Activated naive CD8-positive, alpha-beta T cell (primary cell): Measurements from ENCODE around the gene NRL.

Experiments
- H3K27ac Mint-ChIP-seq: one replicate; pipeline ENCODE4 v1.8.0; 2021; ENCODE audit warnings: mixed read lengths
- H3K27me3 Mint-ChIP-seq: one replicate; pipeline ENCODE4 v1.8.0; 2021; ENCODE audit warnings: mixed read lengths
- H3K36me3 Mint-ChIP-seq: one replicate; pipeline ENCODE4 v1.8.0; 2021; ENCODE audit warnings: mixed read lengths
- H3K4me1 Mint-ChIP-seq: one replicate; pipeline ENCODE4 v1.8.0; 2021; ENCODE audit warnings: low read depth, mixed read lengths
- H3K4me3 Mint-ChIP-seq: one replicate; pipeline ENCODE4 v1.8.0; 2021; ENCODE audit warnings: mild to moderate bottlenecking, mixed read lengths
- H3K9me3 Mint-ChIP-seq: one replicate; pipeline ENCODE4 v1.8.0; 2021; ENCODE audit warnings: low read depth, mixed read lengths

The NRL gene

DNA sequence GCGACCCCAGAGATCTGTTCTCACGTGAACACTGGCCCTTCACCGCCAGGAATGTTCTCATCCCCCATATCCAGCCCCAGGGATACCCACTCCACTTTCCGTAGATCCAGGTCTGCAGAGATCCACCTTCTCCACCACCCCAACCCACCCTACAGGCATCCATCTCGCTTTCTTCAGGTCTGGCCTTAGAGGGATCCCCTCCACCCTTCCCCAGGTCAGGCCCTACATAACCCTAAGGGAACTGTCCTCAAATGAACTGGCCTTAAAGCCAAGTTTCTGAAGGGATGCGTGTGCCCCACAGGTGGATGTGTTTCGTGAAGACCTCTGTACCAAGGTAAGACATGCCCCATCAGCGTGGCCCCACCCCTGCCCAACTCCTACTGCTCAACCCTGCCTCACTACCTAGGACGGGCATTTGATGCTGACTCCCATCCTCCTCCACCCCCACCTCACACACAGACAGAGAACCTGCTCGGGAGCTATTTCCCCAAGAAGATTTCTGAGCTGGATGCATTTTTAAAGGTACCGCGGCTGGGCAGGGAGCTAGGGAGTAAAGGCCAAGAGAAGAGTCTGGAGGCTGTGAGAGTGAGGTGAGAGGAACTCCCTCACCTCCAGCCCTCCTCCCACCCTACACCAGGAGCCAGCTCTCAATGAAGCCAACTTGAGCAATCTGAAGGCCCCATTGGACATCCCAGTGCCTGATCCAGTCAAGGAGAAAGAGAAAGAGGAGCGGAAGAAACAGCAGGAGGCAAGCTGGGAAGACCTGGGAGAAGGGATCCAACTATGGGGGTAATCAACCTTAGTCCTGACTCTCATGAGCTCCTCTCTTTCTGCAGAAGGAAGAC, 22.2 kb upstream of the NRL start:
- H3K27me3 Mint-ChIP-seq = no peaks in the 10 kb centered on the region
- peak overlapping the region; percentile 93 for H3K27ac Mint-ChIP-seq
- H3K4me1 Mint-ChIP-seq = peaks cover 58% of the 10 kb centered on the region
- H3K36me3 Mint-ChIP-seq = peaks cover 9% of the 10 kb centered on the region
- no peaks in the 10 kb centered on the region for H3K9me3 Mint-ChIP-seq
- H3K4me3 Mint-ChIP-seq = peak overlapping the region; percentile 91

DNA sequence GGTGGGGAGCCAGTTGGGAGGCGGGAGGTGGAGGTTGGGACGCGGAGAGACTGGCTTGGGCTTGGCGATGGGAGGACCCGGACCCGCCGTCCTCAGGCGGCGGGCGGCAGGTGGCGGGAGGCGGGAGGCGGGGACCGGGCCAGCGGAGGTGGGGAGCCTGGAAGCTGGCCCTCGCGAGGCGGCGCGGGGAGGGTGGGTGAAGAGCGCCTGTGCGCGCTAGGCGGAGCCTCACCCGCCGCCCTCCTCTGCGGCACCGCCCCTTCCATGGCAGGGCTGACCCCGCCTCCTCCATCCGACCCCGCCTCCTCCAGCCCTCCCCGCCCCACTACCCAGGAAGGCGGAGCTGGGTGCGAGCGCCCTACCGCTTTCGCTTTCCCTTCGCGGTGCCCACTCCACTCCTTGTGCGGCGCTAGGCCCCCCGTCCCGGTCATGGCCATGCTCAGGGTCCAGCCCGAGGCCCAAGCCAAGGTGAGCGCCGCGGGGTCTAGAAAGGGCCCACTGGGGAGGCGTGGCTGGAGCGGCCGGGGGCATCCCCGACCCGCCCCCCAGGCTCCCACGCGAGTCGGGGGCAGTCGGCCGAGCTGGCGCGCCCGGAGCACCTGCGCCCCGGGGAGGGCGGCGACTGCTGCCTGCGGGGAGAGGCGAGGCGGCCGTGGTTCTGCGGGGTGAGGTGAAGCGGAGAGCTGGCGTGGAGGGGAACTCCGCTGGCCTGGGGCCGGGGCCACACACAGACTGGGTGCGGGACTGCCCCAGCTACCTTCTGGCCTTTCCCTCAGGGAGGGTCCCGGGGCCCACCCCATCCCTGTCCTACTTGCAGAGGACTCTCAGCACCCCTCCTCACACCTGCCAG, 21.3 kb upstream of the NRL start, which contains the start of gene PSME1:
PSME1 (plus strand) TSS at position 361 of the 850 bp plus-strand sequence; CDS start at position 430, 69 bp downstream.
- no peaks in the 10 kb centered on the region for H3K9me3 Mint-ChIP-seq
- no peaks in the 10 kb centered on the region for H3K27me3 Mint-ChIP-seq
- H3K4me1 Mint-ChIP-seq = peaks cover 59% of the 10 kb centered on the region
- peaks cover 9% of the 10 kb centered on the region for H3K36me3 Mint-ChIP-seq
- peak within 1 kb of the TSS; percentile 93 for H3K27ac Mint-ChIP-seq
- peak within 1 kb of the TSS; percentile 96 for H3K4me3 Mint-ChIP-seq

DNA sequence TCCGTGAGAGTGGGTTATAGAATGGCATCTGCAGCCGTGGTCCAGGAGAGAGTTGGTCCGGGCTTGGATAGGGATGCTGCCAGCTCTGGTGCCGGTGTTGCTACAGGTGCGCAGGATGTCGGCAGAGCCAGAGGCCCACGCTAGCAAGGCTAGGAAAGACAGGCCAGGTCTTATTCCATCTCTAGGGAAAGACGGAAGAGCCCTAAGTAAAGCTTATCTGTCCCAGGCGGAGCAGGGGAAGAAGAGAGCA, 20.8 kb upstream of the NRL start:
- H3K4me1 Mint-ChIP-seq = peaks cover 59% of the 10 kb centered on the region

DNA sequence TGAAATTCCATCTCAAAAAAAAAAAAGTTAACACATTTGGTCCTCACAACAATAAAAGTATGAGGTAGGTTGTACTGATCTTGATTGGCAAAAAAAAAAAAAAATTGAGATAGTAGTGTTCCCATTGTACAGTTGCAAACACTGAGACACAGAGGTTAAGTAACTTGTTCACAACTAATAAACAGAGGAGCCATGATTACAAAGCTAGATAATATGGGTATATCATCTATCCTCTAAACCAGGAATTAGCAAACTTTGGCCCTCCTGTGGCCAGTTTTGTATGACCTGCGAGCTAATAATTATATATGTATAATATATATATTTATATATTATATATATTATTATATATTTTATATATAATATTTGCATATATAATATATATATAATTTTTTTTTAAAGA, 19.0 kb upstream of the NRL start:
- H3K4me1 Mint-ChIP-seq = peaks cover 45% of the 10 kb centered on the region
- H3K36me3 Mint-ChIP-seq = peaks cover 9% of the 10 kb centered on the region
- H3K27ac Mint-ChIP-seq = no peak overlapping the region
- H3K4me3 Mint-ChIP-seq = no peak overlapping the region
- no peaks in the 10 kb centered on the region for H3K27me3 Mint-ChIP-seq
- H3K9me3 Mint-ChIP-seq = no peaks in the 10 kb centered on the region

More for the DNA sequence above, 20.8 kb upstream of the NRL start:
- peak overlapping the region; percentile 96 for H3K4me3 Mint-ChIP-seq
- H3K9me3 Mint-ChIP-seq = no peaks in the 10 kb centered on the region
- peaks cover 9% of the 10 kb centered on the region for H3K36me3 Mint-ChIP-seq
- H3K27ac Mint-ChIP-seq = peak overlapping the region; percentile 91
- no peaks in the 10 kb centered on the region for H3K27me3 Mint-ChIP-seq

DNA sequence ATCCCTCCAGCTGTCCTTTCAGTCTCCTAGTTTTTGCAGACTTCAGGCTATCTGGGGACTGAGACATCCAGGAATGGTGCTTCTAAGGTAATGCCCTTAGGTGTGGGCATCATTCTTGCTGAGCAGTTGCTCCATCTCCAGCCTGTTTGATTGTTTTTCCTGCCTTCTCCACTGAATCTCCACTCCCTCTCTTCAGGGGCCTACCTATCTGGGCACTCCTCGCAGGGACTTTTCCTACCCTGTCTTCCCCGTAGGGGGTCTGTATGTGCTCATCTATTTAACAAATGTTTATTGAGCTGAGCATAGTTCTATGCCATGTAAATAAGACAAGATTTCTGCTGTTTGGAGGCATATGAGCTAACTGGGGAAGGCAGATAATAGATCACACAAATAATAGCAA, 18.2 kb upstream of the NRL start:
- H3K4me3 Mint-ChIP-seq = peak overlapping the region; percentile 42

DNA sequence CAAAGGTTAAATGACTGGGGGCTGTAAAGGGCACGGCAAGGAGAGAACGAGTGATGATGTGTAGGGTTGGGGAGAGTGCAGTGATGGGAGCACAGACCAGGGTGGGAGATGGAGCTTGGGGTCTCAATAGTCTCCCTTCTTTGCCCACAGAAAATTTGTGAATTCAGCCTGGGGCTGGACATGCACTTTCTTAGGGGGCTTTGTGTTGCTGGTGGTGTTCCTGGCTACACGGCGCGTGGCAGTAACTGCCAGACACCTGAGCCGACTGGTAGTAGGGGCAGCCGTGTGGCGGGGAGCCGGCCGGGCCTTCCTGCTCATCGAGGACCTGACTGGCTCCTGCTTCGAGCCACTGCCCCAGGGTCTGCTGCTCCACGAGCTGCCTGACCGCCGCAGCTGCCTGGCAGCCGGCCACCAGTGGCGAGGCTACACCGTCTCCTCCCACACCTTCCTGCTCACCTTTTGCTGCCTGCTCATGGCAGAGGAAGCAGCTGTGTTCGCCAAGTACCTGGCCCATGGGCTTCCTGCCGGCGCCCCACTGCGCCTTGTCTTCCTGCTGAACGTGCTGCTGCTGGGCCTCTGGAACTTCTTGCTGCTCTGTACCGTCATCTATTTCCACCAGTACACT, 17.4 kb upstream of the NRL start:
- H3K27ac Mint-ChIP-seq = peak overlapping the region; percentile 89
- H3K4me1 Mint-ChIP-seq = peaks cover 35% of the 10 kb centered on the region
- H3K9me3 Mint-ChIP-seq = no peaks in the 10 kb centered on the region
- H3K36me3 Mint-ChIP-seq = peaks cover 5% of the 10 kb centered on the region
- H3K4me3 Mint-ChIP-seq = peak overlapping the region; percentile 42
- H3K27me3 Mint-ChIP-seq = no peaks in the 10 kb centered on the region

More for the DNA sequence above, 18.2 kb upstream of the NRL start:
- peaks cover 6% of the 10 kb centered on the region for H3K36me3 Mint-ChIP-seq
- peaks cover 38% of the 10 kb centered on the region for H3K4me1 Mint-ChIP-seq
- H3K27me3 Mint-ChIP-seq = no peaks in the 10 kb centered on the region
- H3K9me3 Mint-ChIP-seq = no peaks in the 10 kb centered on the region
- peak overlapping the region; percentile 89 for H3K27ac Mint-ChIP-seq

DNA sequence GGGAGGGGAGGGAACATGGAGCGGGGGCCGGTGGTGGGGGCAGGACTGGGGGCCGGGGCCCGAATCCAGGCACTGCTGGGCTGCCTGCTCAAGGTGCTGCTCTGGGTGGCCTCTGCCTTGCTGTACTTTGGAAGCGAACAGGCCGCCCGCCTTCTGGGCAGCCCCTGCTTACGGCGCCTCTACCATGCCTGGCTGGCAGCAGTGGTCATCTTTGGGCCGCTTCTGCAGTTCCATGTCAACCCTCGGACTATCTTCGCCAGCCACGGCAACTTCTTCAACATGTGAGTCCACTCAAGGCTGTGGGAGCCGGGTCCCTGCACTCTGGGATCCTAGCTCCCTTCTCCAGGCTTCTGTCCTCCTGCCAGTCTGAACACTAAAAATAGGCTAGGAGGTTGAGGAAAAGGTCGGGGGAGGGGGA, 16.8 kb upstream of the NRL start:
- Mint-ChIP-seq H3K9me3 (no peaks in the 10 kb centered on the region), H3K4me3 (no peak overlapping the region), H3K36me3 (no peaks in the 10 kb centered on the region), H3K4me1 (peaks cover 29% of the 10 kb centered on the region), H3K27ac (peak overlapping the region; percentile 89), H3K27me3 (no peaks in the 10 kb centered on the region)

DNA sequence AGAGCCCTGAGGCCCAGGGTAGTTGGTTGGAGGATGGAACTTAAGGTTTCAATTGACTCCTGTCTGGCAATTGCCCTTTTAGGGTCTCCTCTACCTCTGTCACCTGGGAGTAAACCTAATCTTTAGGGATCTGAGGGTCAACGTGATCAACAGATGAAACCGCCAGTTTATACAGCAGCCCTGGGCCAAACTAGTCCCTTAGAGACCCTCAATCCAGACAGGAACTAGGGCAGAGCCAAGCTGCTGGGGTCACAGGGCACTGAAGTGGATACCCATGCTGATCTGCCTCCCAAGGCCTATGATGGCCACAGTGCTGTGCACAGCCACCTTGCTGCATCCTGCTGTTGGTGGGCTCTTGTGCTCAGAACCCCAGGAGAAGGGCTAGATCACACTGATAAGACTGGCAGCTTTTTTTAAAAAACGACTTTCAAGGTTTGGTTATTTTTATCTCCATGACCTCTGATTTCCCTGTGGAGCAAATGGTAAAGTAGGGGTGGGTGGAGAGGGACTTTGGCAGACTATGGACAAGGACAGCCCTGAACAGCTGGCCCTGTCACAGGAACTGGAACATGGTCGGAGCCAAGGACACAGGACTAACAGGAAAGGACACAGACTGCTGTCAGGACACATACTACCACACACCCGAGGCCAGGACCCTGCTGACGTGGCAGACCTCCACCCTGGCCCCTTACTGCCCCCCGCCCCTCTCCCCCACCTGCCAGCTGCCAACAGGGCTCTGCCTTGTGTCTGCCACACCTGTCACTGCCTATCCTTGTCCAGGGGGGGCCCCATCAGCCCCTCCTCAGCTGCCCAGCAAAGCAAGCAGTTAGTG, 16.2 kb upstream of the NRL start:
- H3K27me3 Mint-ChIP-seq = no peaks in the 10 kb centered on the region
- peak overlapping the region; percentile 80 for H3K27ac Mint-ChIP-seq
- H3K9me3 Mint-ChIP-seq = no peaks in the 10 kb centered on the region

DNA sequence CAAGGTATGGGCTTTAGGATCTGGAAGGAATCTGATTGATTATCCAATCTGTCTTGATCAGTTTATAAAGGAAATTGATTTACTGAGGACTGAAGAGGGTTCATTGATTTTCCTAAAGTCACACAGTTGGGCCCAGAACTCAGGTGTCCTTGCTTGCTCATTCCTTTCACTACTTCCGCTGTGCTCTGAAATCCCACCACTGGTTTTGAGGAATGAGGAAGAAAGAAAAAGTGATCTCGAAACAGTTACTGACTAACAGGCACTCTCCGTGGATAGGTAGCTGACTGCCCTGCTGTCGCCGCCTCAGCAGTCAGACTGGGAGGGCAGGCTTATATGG, 15.6 kb upstream of the NRL start, which contains the start of gene FITM1:
FITM1 (plus strand) TSS at position 280 of the 337 bp plus-strand sequence. CDS start 905 bp downstream, outside the sequence.
- H3K4me3 Mint-ChIP-seq = no peak within 1 kb of the TSS
- H3K36me3 Mint-ChIP-seq = no peaks in the 10 kb centered on the region
- H3K27ac Mint-ChIP-seq = peak within 1 kb of the TSS; percentile 80

More for the DNA sequence above, 16.2 kb upstream of the NRL start:
- Mint-ChIP-seq H3K36me3 (no peaks in the 10 kb centered on the region), H3K4me3 (no peak overlapping the region), H3K4me1 (peaks cover 28% of the 10 kb centered on the region)

DNA sequence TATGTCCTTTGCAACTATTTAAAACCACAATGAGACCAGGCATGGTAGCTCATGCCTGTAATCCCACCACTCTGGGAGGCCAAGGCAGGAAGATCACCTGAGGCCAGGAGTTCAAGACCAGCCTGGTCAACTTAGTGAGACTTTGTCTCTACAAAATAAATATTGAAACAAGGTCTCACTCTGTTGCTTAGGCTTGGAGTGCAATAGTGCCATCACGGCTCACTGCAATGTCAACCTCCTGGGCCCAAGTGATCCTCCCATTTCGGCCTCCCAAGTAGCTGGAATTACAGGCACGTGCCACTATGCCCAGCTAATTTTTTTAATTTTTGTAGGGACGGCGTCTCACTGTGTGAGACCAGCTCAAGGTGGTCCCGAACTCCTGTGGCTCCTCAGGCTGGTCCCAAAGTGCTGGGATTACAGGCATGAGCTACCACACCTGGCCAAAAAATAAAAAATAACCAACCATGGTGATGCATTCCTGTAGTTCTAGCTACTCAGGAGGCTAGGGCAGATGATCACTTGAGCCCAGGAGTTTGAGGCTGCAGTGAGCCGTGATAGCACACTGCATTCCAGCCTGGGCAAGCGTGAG, 14.8 kb upstream of the NRL start:
- no peaks in the 10 kb centered on the region for H3K9me3 Mint-ChIP-seq
- H3K36me3 Mint-ChIP-seq = no peaks in the 10 kb centered on the region
- no peak overlapping the region for H3K27ac Mint-ChIP-seq
- H3K4me3 Mint-ChIP-seq = no peak overlapping the region
- peaks cover 22% of the 10 kb centered on the region for H3K4me1 Mint-ChIP-seq
- no peaks in the 10 kb centered on the region for H3K27me3 Mint-ChIP-seq

More for the DNA sequence above, 15.6 kb upstream of the NRL start, which contains the start of gene FITM1:
- Mint-ChIP-seq H3K27me3 (no peaks in the 10 kb centered on the region), H3K9me3 (no peaks in the 10 kb centered on the region), H3K4me1 (peaks cover 26% of the 10 kb centered on the region)

DNA sequence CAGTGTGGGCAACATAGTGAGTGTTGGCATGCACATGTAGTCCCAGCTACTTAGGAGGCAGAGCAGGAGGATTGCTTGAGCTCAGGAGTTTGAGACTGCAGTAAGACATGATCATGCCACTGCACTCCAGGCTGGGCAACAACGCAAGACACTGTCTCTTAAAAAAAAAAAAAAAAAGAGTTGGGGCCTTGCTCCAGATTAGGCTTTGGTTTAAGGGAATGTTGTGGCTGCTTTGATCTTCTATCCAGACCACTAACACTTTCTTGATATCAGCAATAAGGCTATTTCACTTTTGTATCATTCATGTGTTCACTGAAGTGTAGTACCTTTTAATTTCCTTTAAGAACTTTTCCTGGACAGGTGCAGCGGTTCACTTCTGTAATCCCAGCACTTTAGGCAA, 12.9 kb upstream of the NRL start:
- no peak overlapping the region for H3K27ac Mint-ChIP-seq
- no peaks in the 10 kb centered on the region for H3K27me3 Mint-ChIP-seq

DNA sequence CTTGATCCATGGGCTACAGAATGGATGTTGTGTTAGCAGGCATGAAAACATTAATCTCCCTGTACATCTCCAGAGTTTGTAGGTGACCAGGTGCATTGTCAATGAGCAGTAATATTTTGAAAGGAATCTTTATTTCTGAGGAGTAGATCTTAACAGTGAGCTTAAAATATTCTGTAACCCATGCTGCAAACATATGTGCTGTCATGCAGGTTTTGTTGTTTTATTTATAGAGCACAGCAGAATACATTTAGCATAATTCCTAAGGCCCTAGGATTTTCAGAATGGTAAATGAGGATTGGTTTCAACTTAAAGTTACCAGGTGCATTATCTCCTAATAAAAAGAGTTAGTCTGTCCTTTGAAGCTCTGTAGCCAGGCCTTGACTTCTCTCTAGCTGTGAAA, 12.2 kb upstream of the NRL start:
- Mint-ChIP-seq H3K36me3 (no peaks in the 10 kb centered on the region), H3K9me3 (no peaks in the 10 kb centered on the region), H3K27me3 (no peaks in the 10 kb centered on the region), H3K4me1 (peaks cover 10% of the 10 kb centered on the region), H3K27ac (no peak overlapping the region), H3K4me3 (no peak overlapping the region)

More for the DNA sequence above, 12.9 kb upstream of the NRL start:
- Mint-ChIP-seq H3K4me3 (no peak overlapping the region), H3K9me3 (no peaks in the 10 kb centered on the region), H3K4me1 (peaks cover 15% of the 10 kb centered on the region), H3K36me3 (no peaks in the 10 kb centered on the region)

DNA sequence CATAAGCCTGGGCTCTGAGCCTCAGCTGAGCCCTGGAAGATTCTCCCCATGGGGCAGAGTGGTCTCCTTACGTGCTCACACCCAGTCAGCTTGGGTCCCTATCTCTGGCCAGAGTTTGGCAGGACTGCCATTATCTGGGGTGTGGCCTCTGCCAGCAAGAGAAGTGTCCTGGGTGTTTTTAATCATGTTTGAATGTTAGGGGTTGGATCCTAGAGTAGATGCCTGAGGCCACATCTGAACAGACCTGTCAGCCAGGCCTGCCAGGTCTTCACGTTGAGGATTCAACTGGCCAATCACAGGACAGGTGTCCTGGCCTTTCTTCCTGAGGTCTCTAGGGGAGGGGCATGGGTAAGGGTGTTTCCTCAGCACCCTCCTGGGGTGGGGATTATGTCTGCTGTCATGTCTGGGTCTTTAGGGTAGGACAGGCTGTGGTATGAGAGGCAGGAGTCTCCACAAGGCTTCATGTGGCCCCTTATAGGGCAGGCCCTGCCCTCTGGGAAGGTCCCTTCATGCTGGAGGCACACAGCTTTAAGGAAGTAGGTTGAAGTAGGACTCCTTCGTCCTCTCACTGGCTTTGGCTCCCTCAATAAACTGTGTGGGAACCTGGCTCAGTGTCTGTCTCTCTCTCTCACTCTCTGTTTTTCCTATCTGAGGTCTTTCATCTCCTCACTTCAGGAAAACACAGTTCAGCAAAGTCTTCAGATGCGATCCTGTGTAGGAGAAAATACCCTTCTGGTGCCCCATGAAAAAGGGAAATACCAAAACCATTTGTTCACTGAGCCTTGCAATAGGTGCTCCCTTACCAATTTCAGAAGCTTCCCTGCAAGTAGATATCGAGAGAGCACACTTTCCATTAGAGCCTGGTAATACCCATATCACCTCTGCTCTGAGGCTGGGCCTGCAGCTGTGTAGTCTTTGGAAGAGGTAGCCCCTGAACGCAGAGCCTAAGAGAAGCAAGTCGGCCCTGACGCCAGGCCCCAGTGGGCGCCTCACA, 9.0 kb upstream of the NRL start:
- no peaks in the 10 kb centered on the region for H3K27me3 Mint-ChIP-seq
- H3K4me3 Mint-ChIP-seq = no peak overlapping the region
- H3K9me3 Mint-ChIP-seq = no peaks in the 10 kb centered on the region
- peak overlapping the region; percentile 11 for H3K27ac Mint-ChIP-seq
- no peaks in the 10 kb centered on the region for H3K36me3 Mint-ChIP-seq
- peaks cover 2% of the 10 kb centered on the region for H3K4me1 Mint-ChIP-seq
